Thoracic aorta (tissue), 2 donors: ENCODE measurements around the gene KATNA1. TPM values are rescaled to one million over a fixed set of nuclear protein-coding genes. Genes with fewer than 3 reads are reported as not detected.
A peak's percentile ranks its signal among the peaks of the same experiment; 100 is the strongest.

Experiments
- ATAC-seq: fragments of 150-250 bp; one replicate; pipeline ENCODE4 v1.8.0; 2017; ENCODE audit warnings: low read depth; ENCODE audit not compliant: insufficient number of reproducible peaks, low FRiP score
- DNase-seq: peaks from one replicate; pipeline ENCODE4 v3.0.0-alpha.2; 2020; ENCODE audit warnings: low spot score
- H3K27ac ChIP-seq, 2 donors: fragments of 200-600 bp; sonication (generic); 1 replicate in 1 of 2; 2 replicates in 1 of 2; pipeline ENCODE4 v1.5.1; 2016; ENCODE audit warnings: mild to moderate bottlenecking in 2 of 2, moderate library complexity in 2 of 2
- H3K27me3 ChIP-seq: fragments of 200-600 bp; sonication (generic); replicated peaks from 2 replicates; pipeline ENCODE4 v1.6.0; 2016; ENCODE audit warnings: mild to moderate bottlenecking; ENCODE audit not compliant: insufficient read depth
- H3K36me3 ChIP-seq: fragments of 200-600 bp; sonication (generic); one replicate; pipeline ENCODE4 v1.5.1; 2016
- H3K4me1 ChIP-seq, 2 donors: fragments of 200-600 bp; sonication (generic); 1 replicate in 1 of 2; 2 replicates in 1 of 2; pipeline versions ENCODE4 v1.5.1 to v1.6.0; 2016; ENCODE audit warnings: low read depth in 2 of 2, mild to moderate bottlenecking in 1 of 2; ENCODE audit not compliant: control insufficient read depth in 1 of 2
- H3K4me3 ChIP-seq: fragments of 200-600 bp; sonication (generic); 2 replicates; pipeline ENCODE4 v1.5.1; 2016; ENCODE audit warnings: mild to moderate bottlenecking
- H3K9me3 ChIP-seq: fragments of 200-600 bp; sonication (generic); 2 replicates; pipeline ENCODE4 v1.5.1; 2016
- total RNA-seq, 2 donors: library from RNA; depleted of rRNA; stranded (reverse); fragments of >200 nt; gene quantifications; one replicate each; pipeline versions ENCODE4 v1.1.0 to v1.2.3, GENCODE V29; 2016
- TF ChIP-seq, protein P1 (sequence below): fragments of 200-600 bp; sonication (generic); IDR thresholded peaks from one replicate; pipeline ENCODE4 v1.5.1; 2019; ENCODE audit warnings: antibody characterized with exemption

Gene KATNA1
- total RNA-seq, 2 donors from 2014 or later = 15.7 to 37.8 TPM

- DNase-seq (no peak), ATAC-seq (peak; percentile 14)
- Histone ChIP-seq H3K9me3 (no peaks in the 10 kb centered on the region), H3K27ac (peak overlapping the region; percentile 93 to 97), H3K4me1 (peaks cover 13 to 29% of the 10 kb centered on the region in 2 donors), H3K4me3 (peak overlapping the region; percentile 85), H3K27me3 (no peaks in the 10 kb centered on the region), H3K36me3 (peaks cover under 1% of the 10 kb centered on the region)
- TF ChIP-seq, protein P1, sequence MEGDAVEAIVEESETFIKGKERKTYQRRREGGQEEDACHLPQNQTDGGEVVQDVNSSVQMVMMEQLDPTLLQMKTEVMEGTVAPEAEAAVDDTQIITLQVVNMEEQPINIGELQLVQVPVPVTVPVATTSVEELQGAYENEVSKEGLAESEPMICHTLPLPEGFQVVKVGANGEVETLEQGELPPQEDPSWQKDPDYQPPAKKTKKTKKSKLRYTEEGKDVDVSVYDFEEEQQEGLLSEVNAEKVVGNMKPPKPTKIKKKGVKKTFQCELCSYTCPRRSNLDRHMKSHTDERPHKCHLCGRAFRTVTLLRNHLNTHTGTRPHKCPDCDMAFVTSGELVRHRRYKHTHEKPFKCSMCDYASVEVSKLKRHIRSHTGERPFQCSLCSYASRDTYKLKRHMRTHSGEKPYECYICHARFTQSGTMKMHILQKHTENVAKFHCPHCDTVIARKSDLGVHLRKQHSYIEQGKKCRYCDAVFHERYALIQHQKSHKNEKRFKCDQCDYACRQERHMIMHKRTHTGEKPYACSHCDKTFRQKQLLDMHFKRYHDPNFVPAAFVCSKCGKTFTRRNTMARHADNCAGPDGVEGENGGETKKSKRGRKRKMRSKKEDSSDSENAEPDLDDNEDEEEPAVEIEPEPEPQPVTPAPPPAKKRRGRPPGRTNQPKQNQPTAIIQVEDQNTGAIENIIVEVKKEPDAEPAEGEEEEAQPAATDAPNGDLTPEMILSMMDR = no peak
Measured at GRCh38 chr6:149545258-149545753, 103.2 kb downstream of the KATNA1 start.

Other genes with a start within 250 kb of the KATNA1 start
- gene SUMO4, start 248.5 kb downstream of the KATNA1 start, total RNA-seq = 1 to 10 TPM; 3.2 to 5.6 TPM
- gene ZC3H12D, start 163.7 kb downstream of the KATNA1 start, total RNA-seq = 1 to 10 TPM; 1.9 to 3.8 TPM
- gene PPIL4, start 102.7 kb downstream of the KATNA1 start, total RNA-seq = 10 to 100 TPM; 20.2 to 33.8 TPM
- gene GINM1, start 82.3 kb downstream of the KATNA1 start, total RNA-seq = 10 to 100 TPM; 52.5 to 81.6 TPM
- gene LATS1, start 69.4 kb upstream of the KATNA1 start, total RNA-seq = 10 to 100 TPM; 24.4 to 30.5 TPM
- gene NUP43, start 97.8 kb upstream of the KATNA1 start, total RNA-seq = 10 to 100 TPM; 18.3 to 26.7 TPM
- 10 to 100 TPM; 40.6 to 86.0 TPM for gene PCMT1, start 101.0 kb upstream of the KATNA1 start, total RNA-seq
- 10 to 100 TPM; 22.4 to 31.8 TPM for gene LRP11, start 215.6 kb upstream of the KATNA1 start, total RNA-seq
- gene RAET1E, start 249.4 kb upstream of the KATNA1 start, total RNA-seq = not detected